HG03442 (cell line): ENCODE data around the gene SBNO1.
A peak's percentile ranks its signal among the peaks of the same experiment; 100 is the strongest.

Experiments
- ATAC-seq: cut with Tn5 transposase; IDR thresholded peaks from one replicate; pipeline ENCODE4 v1.9.1; 2021; ENCODE audit warnings: mild to moderate bottlenecking, moderate library complexity; ENCODE audit not compliant: unreplicated experiment

The SBNO1 gene

GRCh38 chr12:123278101-123278627 is 86.5 kb downstream of the SBNO1 start:
- no peak for ATAC-seq

- ATAC-seq, result no peak
These were observed 91.5 kb downstream of the SBNO1 start for GRCh38 chr12:123273166-123273565.

- peak; percentile 67 for ATAC-seq
These were observed 93.5 kb downstream of the SBNO1 start for GRCh38 chr12:123271001-123271668.

- ATAC-seq, result peak; percentile 14
These were observed 94.2 kb downstream of the SBNO1 start for GRCh38 chr12:123270214-123271000.

- no peak for ATAC-seq
These were observed 94.8 kb downstream of the SBNO1 start for GRCh38 chr12:123269896-123270213.

- ATAC-seq, result no peak
These were observed 95.2 kb downstream of the SBNO1 start for GRCh38 chr12:123269395-123269892.

GRCh38 chr12:123268850-123269249 is 95.8 kb downstream of the SBNO1 start:
- ATAC-seq, result no peak

- ATAC-seq, result no peak
These were observed 96.4 kb downstream of the SBNO1 start for GRCh38 chr12:123267991-123268843.

- no peak for ATAC-seq
These were observed 97.2 kb downstream of the SBNO1 start for GRCh38 chr12:123267335-123267920.

- ATAC-seq, result no peak
These were observed 97.9 kb downstream of the SBNO1 start for GRCh38 chr12:123266679-123267277.

- ATAC-seq, result no peak
These were observed 98.6 kb downstream of the SBNO1 start for GRCh38 chr12:123265851-123266678.

- ATAC-seq, result no peak
These were observed 100.0 kb downstream of the SBNO1 start for GRCh38 chr12:123264642-123265041.

- no peak for ATAC-seq
These were observed 101.3 kb downstream of the SBNO1 start for GRCh38 chr12:123263196-123263817.

GRCh38 chr12:123261196-123261595 is 103.5 kb downstream of the SBNO1 start:
- no peak for ATAC-seq

- no peak for ATAC-seq
These were observed 104.6 kb downstream of the SBNO1 start for GRCh38 chr12:123260081-123260480.

- ATAC-seq, result no peak
These were observed 106.1 kb downstream of the SBNO1 start for GRCh38 chr12:123258593-123258992.

- ATAC-seq, result no peak
These were observed 109.7 kb downstream of the SBNO1 start for GRCh38 chr12:123254853-123255446.

- no peak for ATAC-seq
These were observed 110.8 kb downstream of the SBNO1 start for GRCh38 chr12:123253641-123254459.
